ENCODE data around the gene KNCN. TPM values are rescaled to one million over a fixed set of nuclear protein-coding genes. Genes with fewer than 3 reads are reported as not detected.

The KNCN gene
- polyA plus RNA-seq, 3 donors = not detected

GRCh38 chr1:46569116-46569515, 17.7 kb upstream of the KNCN start:
- H3K4me3 ChIP-seq (replicated peaks in 1 of 3; ENCODE audit: low read depth in 2 of 3, low read length in 3 of 3) = no peak overlapping the region
- no peaks in the 10 kb centered on the region for H3K27me3 ChIP-seq (ENCODE audit: control insufficient read depth in 2 of 2, insufficient read depth in 2 of 2, low read length in 2 of 2)
- H3K27ac ChIP-seq (ENCODE audit: low read depth in 1 of 2, low read length in 2 of 2) = no peak overlapping the region
- no peaks in the 10 kb centered on the region for H4K20me1 ChIP-seq (ENCODE audit: insufficient read depth, low read length)
- 100% methylated on average over 1 of the region's 4 CpGs for WGBS (ENCODE audit: insufficient coverage)
- Mint-ChIP-seq H3K4me3 (no peak overlapping the region), H3K27ac (no peak overlapping the region), H3K9me3 (no peaks in the 10 kb centered on the region), H3K36me3 (peaks cover 77 to 94% of the 10 kb centered on the region in 2 donors), H3K4me1 (no peaks in the 10 kb centered on the region), H3K27me3 (ENCODE audit: low read depth in 3 of 3) (no peaks in the 10 kb centered on the region)
- no peaks in the 10 kb centered on the region for H3K9me3 ChIP-seq (replicated peaks in 1 of 2; ENCODE audit: control insufficient read depth in 1 of 2, insufficient read depth in 1 of 2, low read length in 2 of 2)
- TF ChIP-seq, protein P1, sequence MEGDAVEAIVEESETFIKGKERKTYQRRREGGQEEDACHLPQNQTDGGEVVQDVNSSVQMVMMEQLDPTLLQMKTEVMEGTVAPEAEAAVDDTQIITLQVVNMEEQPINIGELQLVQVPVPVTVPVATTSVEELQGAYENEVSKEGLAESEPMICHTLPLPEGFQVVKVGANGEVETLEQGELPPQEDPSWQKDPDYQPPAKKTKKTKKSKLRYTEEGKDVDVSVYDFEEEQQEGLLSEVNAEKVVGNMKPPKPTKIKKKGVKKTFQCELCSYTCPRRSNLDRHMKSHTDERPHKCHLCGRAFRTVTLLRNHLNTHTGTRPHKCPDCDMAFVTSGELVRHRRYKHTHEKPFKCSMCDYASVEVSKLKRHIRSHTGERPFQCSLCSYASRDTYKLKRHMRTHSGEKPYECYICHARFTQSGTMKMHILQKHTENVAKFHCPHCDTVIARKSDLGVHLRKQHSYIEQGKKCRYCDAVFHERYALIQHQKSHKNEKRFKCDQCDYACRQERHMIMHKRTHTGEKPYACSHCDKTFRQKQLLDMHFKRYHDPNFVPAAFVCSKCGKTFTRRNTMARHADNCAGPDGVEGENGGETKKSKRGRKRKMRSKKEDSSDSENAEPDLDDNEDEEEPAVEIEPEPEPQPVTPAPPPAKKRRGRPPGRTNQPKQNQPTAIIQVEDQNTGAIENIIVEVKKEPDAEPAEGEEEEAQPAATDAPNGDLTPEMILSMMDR (IDR thresholded peaks at IDR 0.05) = no peak
- H3K79me2 ChIP-seq (ENCODE audit: insufficient read depth, low read length) = no peaks in the 10 kb centered on the region
- H3K4me2 ChIP-seq (replicated peaks; ENCODE audit: extremely low read depth, low read length, poor library complexity, severe bottlenecking) = no peak overlapping the region
- no peaks in the 10 kb centered on the region for H3K4me1 ChIP-seq (ENCODE audit: control insufficient read depth in 1 of 2, insufficient read depth in 2 of 2, low read length in 2 of 2)
- peaks cover 79 to 100% of the 10 kb centered on the region in 2 donors for H3K36me3 ChIP-seq (replicated peaks in 1 of 2; ENCODE audit: control insufficient read depth in 1 of 2, insufficient read depth in 2 of 2, low read length in 2 of 2)
- H3K9ac ChIP-seq (ENCODE audit: insufficient read depth, low read length, poor library complexity, severe bottlenecking) = no peak overlapping the region
- intact Hi-C loops (cut with micrococcal nuclease) = no loop called here
- DNase-seq = no peak
- no peak overlapping the region for H2AFZ ChIP-seq (ENCODE audit: insufficient read depth, low read depth, low read length, poor library complexity, severe bottlenecking)

GRCh38 chr1:46568461-46568891, 17.0 kb upstream of the KNCN start:
- Histone ChIP-seq H3K36me3 (replicated peaks in 1 of 2; ENCODE audit: control insufficient read depth in 1 of 2, insufficient read depth in 2 of 2, low read length in 2 of 2) (peaks cover 79 to 100% of the 10 kb centered on the region in 2 donors), H4K20me1 (ENCODE audit: insufficient read depth, low read length) (no peaks in the 10 kb centered on the region), H3K4me2 (replicated peaks; ENCODE audit: extremely low read depth, low read length, poor library complexity, severe bottlenecking) (no peak overlapping the region), H3K4me1 (ENCODE audit: control insufficient read depth in 1 of 2, insufficient read depth in 2 of 2, low read length in 2 of 2) (no peaks in the 10 kb centered on the region), H3K4me3 (replicated peaks in 1 of 3; ENCODE audit: low read depth in 2 of 3, low read length in 3 of 3) (no peak overlapping the region), H3K9ac (ENCODE audit: insufficient read depth, low read length, poor library complexity, severe bottlenecking) (no peak overlapping the region), H3K27me3 (ENCODE audit: control insufficient read depth in 2 of 2, insufficient read depth in 2 of 2, low read length in 2 of 2) (no peaks in the 10 kb centered on the region), H3K27ac (ENCODE audit: low read depth in 1 of 2, low read length in 2 of 2) (no peak overlapping the region), H2AFZ (ENCODE audit: insufficient read depth, low read depth, low read length, poor library complexity, severe bottlenecking) (no peak overlapping the region), H3K79me2 (ENCODE audit: insufficient read depth, low read length) (no peaks in the 10 kb centered on the region), H3K9me3 (replicated peaks in 1 of 2; ENCODE audit: control insufficient read depth in 1 of 2, insufficient read depth in 1 of 2, low read length in 2 of 2) (no peaks in the 10 kb centered on the region)
- TF ChIP-seq, protein P1 (IDR thresholded peaks at IDR 0.05) = no peak
- Mint-ChIP-seq H3K9me3 (no peaks in the 10 kb centered on the region), H3K4me1 (no peaks in the 10 kb centered on the region), H3K4me3 (no peak overlapping the region), H3K27me3 (ENCODE audit: low read depth in 3 of 3) (no peaks in the 10 kb centered on the region), H3K36me3 (peaks cover 73 to 94% of the 10 kb centered on the region in 2 donors), H3K27ac (no peak overlapping the region)
- intact Hi-C loops (cut with micrococcal nuclease) = no loop called here
- 100% methylated on average over 1 of the region's 6 CpGs for WGBS (ENCODE audit: insufficient coverage)
- DNase-seq = no peak
